ENCODE results near the gene MAML2.

MAML2 gene

GRCh38 chr11:96264364-96264763 lies 78.6 kb downstream of the MAML2 start:
- DNase-seq (ENCODE audit: low spot score), result no peak
- in situ Hi-C loops (cut with MboI; ENCODE audit: low pct_unique_long_range_greater_than_20kb, low sequenced_read_pairs, unreplicated experiment), result no loop called here
- no peak for TF ChIP-seq CTCF (IDR thresholded peaks at IDR 0.05; ENCODE audit: extremely low read depth, insufficient read depth, missing control alignments)

- DNase-seq (ENCODE audit: low spot score), result no peak
- no peak for TF ChIP-seq CTCF (IDR thresholded peaks at IDR 0.05; ENCODE audit: extremely low read depth, insufficient read depth, missing control alignments)
- in situ Hi-C loops (cut with MboI; ENCODE audit: low pct_unique_long_range_greater_than_20kb, low sequenced_read_pairs, unreplicated experiment), result no loop called here
These were observed 79.7 kb downstream of the MAML2 start for GRCh38 chr11:96263238-96263763.

- DNase-seq (ENCODE audit: low spot score), result no peak
- TF ChIP-seq CTCF (IDR thresholded peaks at IDR 0.05; ENCODE audit: extremely low read depth, insufficient read depth, missing control alignments), result no peak
- in situ Hi-C loops (cut with MboI; ENCODE audit: low pct_unique_long_range_greater_than_20kb, low sequenced_read_pairs, unreplicated experiment), result no loop called here
These were observed 82.5 kb downstream of the MAML2 start for GRCh38 chr11:96260532-96260931.

- DNase-seq (ENCODE audit: low spot score), result no peak
- in situ Hi-C loops (cut with MboI; ENCODE audit: low pct_unique_long_range_greater_than_20kb, low sequenced_read_pairs, unreplicated experiment), result no loop called here
- no peak for TF ChIP-seq CTCF (IDR thresholded peaks at IDR 0.05; ENCODE audit: extremely low read depth, insufficient read depth, missing control alignments)
These were observed 82.9 kb downstream of the MAML2 start for GRCh38 chr11:96260067-96260511.

GRCh38 chr11:96259134-96259830 lies 83.7 kb downstream of the MAML2 start:
- in situ Hi-C loops (cut with MboI; ENCODE audit: low pct_unique_long_range_greater_than_20kb, low sequenced_read_pairs, unreplicated experiment), result no loop called here
- DNase-seq (ENCODE audit: low spot score), result no peak
- TF ChIP-seq CTCF (IDR thresholded peaks at IDR 0.05; ENCODE audit: extremely low read depth, insufficient read depth, missing control alignments), result no peak

- no peak for TF ChIP-seq CTCF (IDR thresholded peaks at IDR 0.05; ENCODE audit: extremely low read depth, insufficient read depth, missing control alignments)
- in situ Hi-C loops (cut with MboI; ENCODE audit: low pct_unique_long_range_greater_than_20kb, low sequenced_read_pairs, unreplicated experiment), result no loop called here
- DNase-seq (ENCODE audit: low spot score), result peak; percentile 49
These were observed 84.7 kb downstream of the MAML2 start for GRCh38 chr11:96257972-96258934.

Data from GM13977 (cell line).